HG02763 (cell line): ENCODE results near the gene KRT39.
"Not testable (repeated sequence)": the region's sequence is repeated elsewhere in the genome, so short reads cannot be mapped to it uniquely, and the experiment has no call there.

Experiments used
- ATAC-seq: cut with Tn5 transposase; IDR thresholded peaks from one replicate; pipeline ENCODE4 v1.9.1; 2021; ENCODE audit warnings: mild to moderate bottlenecking, moderate library complexity; ENCODE audit not compliant: unreplicated experiment

Gene KRT39

GRCh38 chr17:40944531-40944930 is 22.2 kb downstream of the KRT39 start:
- ATAC-seq = no peak

- no peak for ATAC-seq
These were observed 24.2 kb downstream of the KRT39 start for GRCh38 chr17:40942553-40942952.

- ATAC-seq = no peak
These were observed 26.5 kb downstream of the KRT39 start for GRCh38 chr17:40940266-40940665.

GRCh38 chr17:40938981-40939380 is 27.8 kb downstream of the KRT39 start:
- no peak for ATAC-seq

- ATAC-seq = no peak
These were observed 29.3 kb downstream of the KRT39 start, which contains the start of gene KRT23 for GRCh38 chr17:40937384-40937819. Gene KRT23 (minus strand): TSS chr17:40937646. CDS start chr17:40936603, 1,043 bp downstream.

GRCh38 chr17:40936976-40937375 is 29.8 kb downstream of the KRT39 start:
- ATAC-seq = no peak

GRCh38 chr17:40936437-40936971 is 30.2 kb downstream of the KRT39 start:
- no peak for ATAC-seq

- no peak for ATAC-seq
These were observed 31.1 kb downstream of the KRT39 start for GRCh38 chr17:40935624-40936023.

- no peak for ATAC-seq
These were observed 34.1 kb downstream of the KRT39 start for GRCh38 chr17:40932608-40933007.

- no peak for ATAC-seq
These were observed 35.4 kb downstream of the KRT39 start for GRCh38 chr17:40931311-40931710.

- ATAC-seq = no peak
These were observed 40.4 kb downstream of the KRT39 start for GRCh38 chr17:40926341-40926740.

- ATAC-seq = no peak
These were observed 44.5 kb downstream of the KRT39 start for GRCh38 chr17:40922239-40922638.

- ATAC-seq = no peak
These were observed 45.7 kb downstream of the KRT39 start for GRCh38 chr17:40921026-40921425.

GRCh38 chr17:40917116-40917515 is 49.6 kb downstream of the KRT39 start:
- ATAC-seq = not testable (repeated sequence)

GRCh38 chr17:40916366-40916765 is 50.4 kb downstream of the KRT39 start:
- ATAC-seq = no peak

GRCh38 chr17:40915721-40916256 is 51.0 kb downstream of the KRT39 start:
- no peak for ATAC-seq

- ATAC-seq = no peak
These were observed 51.5 kb downstream of the KRT39 start for GRCh38 chr17:40915199-40915661.

GRCh38 chr17:40914075-40914855 is 52.5 kb downstream of the KRT39 start:
- ATAC-seq = no peak

GRCh38 chr17:40912486-40913210 is 54.1 kb downstream of the KRT39 start:
- no peak for ATAC-seq

GRCh38 chr17:40910441-40910841 is 56.3 kb downstream of the KRT39 start:
- ATAC-seq = no peak

- ATAC-seq = no peak
These were observed 57.0 kb downstream of the KRT39 start for GRCh38 chr17:40909755-40910154.
